HepG2 (cell line): ENCODE measurements around the gene CDX1. TPM values are rescaled to one million over a fixed set of nuclear protein-coding genes. Genes with fewer than 3 reads are reported as not detected.

Experiments
- ATAC-seq: fragments of 200-7000 bp; cut with Tn5 transposase; 3 replicates; pipeline ENCODE4 v1.9.1; 2020; ENCODE audit warnings: mild to moderate bottlenecking, moderate library complexity
- BruUV-seq: library from RNA; stranded (reverse); fragments of 400-500 nt; replicated peaks from 2 replicates; lab custom pipeline; 2021; lab: Mats Ljungman, UMichigan
- CTCF ChIA-PET: fragments of 300-600 bp; formaldehyde crosslinking; extraction: SDS; loops from one replicate; lab custom pipeline; 2021; ENCODE audit warnings: low total read pairs, inconsistent platforms, low intra/inter-chr PET ratio; lab: Yijun Ruan, JAX
- POLR2A ChIA-PET: fragments of 350-600 bp; sonication (Branson Sonifier 250); formaldehyde crosslinking; loops from one replicate; lab custom pipeline; 2020; ENCODE audit warnings: antibody characterized with exemption, inconsistent platforms; lab: Yijun Ruan, JAX
- DNase-seq: peaks from one replicate; pipeline ENCODE4 v3.0.0-alpha.2; 2015; ENCODE audit warnings: low spot score
- FAIRE-seq: peaks from 3 replicates; lab custom pipeline; 2011; peaks lifted over from hg19 to GRCh38; lab: Jason Lieb, UNC
- H2AFZ ChIP-seq: one replicate; pipeline ENCODE4 v1.6.1; 2011; ENCODE audit warnings: low read length, inconsistent platforms
- H3K27ac ChIP-seq: fragments of 300-600 bp; 3 replicates; pipeline ENCODE4 v1.8.0; 2011; ENCODE audit warnings: mixed run types, mild to moderate bottlenecking, mixed read lengths, low read length, inconsistent platforms; ENCODE audit not compliant: insufficient read depth; ENCODE audit errors: extremely low read length
- H3K27me3 ChIP-seq, 2 experiments: fragments of 200-600 bp in 1 of 2; 2 replicates in 1 of 2; 3 replicates in 1 of 2; pipeline versions ENCODE4 v1.6.0 to v1.8.0; 2011; ENCODE audit warnings: low read length in 2 of 2, mild to moderate bottlenecking in 2 of 2, moderate library complexity in 2 of 2, inconsistent platforms in 1 of 2; ENCODE audit not compliant: insufficient read depth in 2 of 2, control insufficient read depth in 1 of 2
- H3K36me3 ChIP-seq, 2 experiments: fragments of 200-600 bp in 1 of 2; replicated peaks in 1 of 2; 2 replicates in 1 of 2; 3 replicates in 1 of 2; pipeline versions ENCODE4 v1.5.1 to v1.8.0; 2011; ENCODE audit warnings: low read length in 2 of 2, inconsistent platforms in 1 of 2; ENCODE audit not compliant: insufficient read depth in 2 of 2, control insufficient read depth in 1 of 2
- H3K4me1 ChIP-seq: 2 replicates; pipeline ENCODE4 v1.5.1; 2012; ENCODE audit warnings: low read length, inconsistent platforms; ENCODE audit not compliant: insufficient read depth
- H3K4me2 ChIP-seq: 2 replicates; pipeline ENCODE4 v1.6.0; 2011; ENCODE audit warnings: low read depth, low read length, inconsistent platforms
- H3K4me3 ChIP-seq, 3 experiments: fragments of 200-600 bp in 1 of 3; sonication (generic), shearing (Covaris generic) in 1 of 3; replicated peaks in 1 of 3; 2 replicates each; pipeline ENCODE4 v1.5.1; 2011 to 2016; ENCODE audit warnings: low read length in 3 of 3, inconsistent platforms in 2 of 3, low read depth in 2 of 3, mild to moderate bottlenecking in 2 of 3, control low read depth in 1 of 3, mixed read lengths in 1 of 3; ENCODE audit not compliant: insufficient read depth in 1 of 3
- H3K79me2 ChIP-seq: one replicate; pipeline ENCODE4 v1.6.1; 2011; ENCODE audit warnings: low read length, inconsistent platforms; ENCODE audit not compliant: insufficient read depth
- H3K9ac ChIP-seq: 2 replicates; pipeline ENCODE4 v1.6.0; 2011; ENCODE audit warnings: mild to moderate bottlenecking, low read depth, low read length, inconsistent platforms; ENCODE audit not compliant: insufficient read depth
- H3K9me3 ChIP-seq: 2 replicates; pipeline ENCODE4 v1.5.1; 2012; ENCODE audit warnings: mild to moderate bottlenecking, low read length
- H4K20me1 ChIP-seq: 2 replicates; pipeline ENCODE4 v1.6.0; 2011; ENCODE audit warnings: inconsistent platforms, mild to moderate bottlenecking, low read length, moderate library complexity; ENCODE audit not compliant: insufficient read depth
- CHCHD3 ChIP-seq: sonication (generic); formaldehyde crosslinking; IDR thresholded peaks from 2 replicates; pipeline ENCODE4 v1.8.0; 2022; ENCODE audit warnings: mild to moderate bottlenecking, missing genetic modification reagents, moderate library complexity
- PLRG1 ChIP-seq: fragments of 450-650 bp; conservative IDR thresholded peaks from 2 replicates; pipeline ENCODE4 v1.6.1; 2016
- RBFOX2 ChIP-seq: fragments of 200-400 bp; formaldehyde crosslinking; IDR thresholded peaks from 2 replicates; pipeline ENCODE4 v1.6.1; 2017; ENCODE audit warnings: low read depth, mild to moderate bottlenecking, low read length
- SPEN ChIP-seq: sonication (generic); formaldehyde crosslinking; IDR thresholded peaks from 2 replicates; pipeline ENCODE4 v1.5.1; 2020; ENCODE audit warnings: low read depth, mild to moderate bottlenecking, missing genetic modification reagents
- ZFP62 ChIP-seq: sonication (generic); formaldehyde crosslinking; IDR thresholded peaks from 2 replicates; pipeline ENCODE4 v1.4.0; 2020; ENCODE audit warnings: missing genetic modification reagents
- ZIK1 ChIP-seq: sonication (generic); formaldehyde crosslinking; IDR thresholded peaks from 2 replicates; pipeline ENCODE4 v1.5.0; 2020; ENCODE audit warnings: mild to moderate bottlenecking, low read depth, missing genetic modification reagents, borderline replicate concordance
- ZNF263 ChIP-seq: sonication (generic); formaldehyde crosslinking; IDR thresholded peaks from 2 replicates; pipeline ENCODE4 v1.4.0; 2020; ENCODE audit warnings: missing genetic modification reagents
- ZNF652 ChIP-seq: IDR thresholded peaks from 2 replicates; pipeline ENCODE4 v1.6.1; 2016; ENCODE audit warnings: low read depth, borderline replicate concordance
- WGBS: methylation state at CpG from one replicate; pipeline ENCODE4 v1.1.6; 2017; ENCODE audit warnings: low lambda C conversion rate; 5-methylcytosine and 5-hydroxymethylcytosine counted together
- in situ Hi-C: cut with HindIII; loops from 2 replicates; pipeline ENCODE4 v1.10.0; 2017; ENCODE audit warnings: low pct_unique_long_range_greater_than_20kb; ENCODE audit not compliant: extremely low pct_ligation_motif_present
- intact Hi-C: fragments of 100-400 bp; cut with micrococcal nuclease; formaldehyde crosslinking; loops from one replicate; pipeline ENCODE4 v1.10.0; 2022; ENCODE audit not compliant: unreplicated experiment
- polyA plus RNA-seq, 8 experiments: library from polyadenylated mRNA; depleted of rRNA in 3 of 8; stranded (reverse) in 7 of 8; unstranded in 1 of 8; fragments of >200 nt; fragmentation: Illumina TruSeq in 4 of 8; extraction: Trizol in 4 of 8; gene quantifications; 2 replicates each; pipeline versions ENCODE4 v1.2.1 to v1.2.3, GENCODE V29; 2011 to 2016; ENCODE audit warnings: low read depth in 4 of 8, missing spikeins in 1 of 8, mixed read lengths in 1 of 8; ENCODE audit not compliant: insufficient read depth in 1 of 8
- total RNA-seq, 5 experiments: library from RNA; depleted of rRNA; stranded (reverse); fragments of >200 nt; fragmentation: Illumina TruSeq; extraction: Trizol; gene quantifications; 2 replicates each; pipeline ENCODE4 v1.2.3, GENCODE V29; 2016; ENCODE audit warnings: low read depth in 1 of 5
- TF ChIP-seq, protein P1 (sequence below): sonication (generic); formaldehyde crosslinking; IDR thresholded peaks from 2 replicates; pipeline ENCODE4 v1.4.0; 2020; ENCODE audit warnings: missing genetic modification reagents; ENCODE audit errors: not compliant biosample characterization
- TF ChIP-seq, protein P2 (sequence below): sonication (generic); formaldehyde crosslinking; IDR thresholded peaks from 2 replicates; pipeline ENCODE4 v1.5.0; 2020; ENCODE audit warnings: missing genetic modification reagents

The CDX1 gene
- total and polyA plus RNA-seq, 2 of the 13 experiments (the other 11 are each of a cell fraction or from before 2014, with no cell fraction given) = not detected

DNA sequence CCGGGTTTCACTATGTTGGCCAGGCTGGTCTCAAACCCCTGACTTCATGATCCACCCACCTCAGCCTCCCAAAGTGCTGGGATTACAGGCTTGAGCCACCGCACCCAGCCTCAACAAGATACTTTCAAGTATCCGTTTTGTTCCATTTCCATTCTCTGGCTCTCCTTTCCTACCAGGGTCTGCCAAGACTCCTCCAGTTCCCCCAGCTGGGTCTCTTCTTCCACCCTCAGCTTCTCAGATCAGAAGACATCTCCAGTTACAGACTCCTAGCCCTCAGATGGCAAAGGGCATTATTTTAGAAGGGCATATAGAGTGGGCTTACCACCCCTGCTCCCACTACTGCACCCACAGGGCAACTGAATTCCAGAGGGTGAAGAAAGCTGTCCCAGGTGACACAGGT lies 9.4 kb upstream of the CDX1 start (continued):
- TF ChIP-seq, protein P1, sequence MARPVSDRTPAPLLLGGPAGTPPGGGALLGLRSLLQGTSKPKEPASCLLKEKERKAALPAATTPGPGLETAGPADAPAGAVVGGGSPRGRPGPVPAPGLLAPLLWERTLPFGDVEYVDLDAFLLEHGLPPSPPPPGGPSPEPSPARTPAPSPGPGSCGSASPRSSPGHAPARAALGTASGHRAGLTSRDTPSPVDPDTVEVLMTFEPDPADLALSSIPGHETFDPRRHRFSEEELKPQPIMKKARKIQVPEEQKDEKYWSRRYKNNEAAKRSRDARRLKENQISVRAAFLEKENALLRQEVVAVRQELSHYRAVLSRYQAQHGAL (CRISPR knock-in tag) = no peak
- no peak for TF ChIP-seq ZNF263 (CRISPR knock-in tag)
- TF ChIP-seq, protein P2, sequence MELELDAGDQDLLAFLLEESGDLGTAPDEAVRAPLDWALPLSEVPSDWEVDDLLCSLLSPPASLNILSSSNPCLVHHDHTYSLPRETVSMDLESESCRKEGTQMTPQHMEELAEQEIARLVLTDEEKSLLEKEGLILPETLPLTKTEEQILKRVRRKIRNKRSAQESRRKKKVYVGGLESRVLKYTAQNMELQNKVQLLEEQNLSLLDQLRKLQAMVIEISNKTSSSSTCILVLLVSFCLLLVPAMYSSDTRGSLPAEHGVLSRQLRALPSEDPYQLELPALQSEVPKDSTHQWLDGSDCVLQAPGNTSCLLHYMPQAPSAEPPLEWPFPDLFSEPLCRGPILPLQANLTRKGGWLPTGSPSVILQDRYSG (CRISPR knock-in tag) = no peak
- no peak for TF ChIP-seq ZFP62 (CRISPR knock-in tag)

DNA sequence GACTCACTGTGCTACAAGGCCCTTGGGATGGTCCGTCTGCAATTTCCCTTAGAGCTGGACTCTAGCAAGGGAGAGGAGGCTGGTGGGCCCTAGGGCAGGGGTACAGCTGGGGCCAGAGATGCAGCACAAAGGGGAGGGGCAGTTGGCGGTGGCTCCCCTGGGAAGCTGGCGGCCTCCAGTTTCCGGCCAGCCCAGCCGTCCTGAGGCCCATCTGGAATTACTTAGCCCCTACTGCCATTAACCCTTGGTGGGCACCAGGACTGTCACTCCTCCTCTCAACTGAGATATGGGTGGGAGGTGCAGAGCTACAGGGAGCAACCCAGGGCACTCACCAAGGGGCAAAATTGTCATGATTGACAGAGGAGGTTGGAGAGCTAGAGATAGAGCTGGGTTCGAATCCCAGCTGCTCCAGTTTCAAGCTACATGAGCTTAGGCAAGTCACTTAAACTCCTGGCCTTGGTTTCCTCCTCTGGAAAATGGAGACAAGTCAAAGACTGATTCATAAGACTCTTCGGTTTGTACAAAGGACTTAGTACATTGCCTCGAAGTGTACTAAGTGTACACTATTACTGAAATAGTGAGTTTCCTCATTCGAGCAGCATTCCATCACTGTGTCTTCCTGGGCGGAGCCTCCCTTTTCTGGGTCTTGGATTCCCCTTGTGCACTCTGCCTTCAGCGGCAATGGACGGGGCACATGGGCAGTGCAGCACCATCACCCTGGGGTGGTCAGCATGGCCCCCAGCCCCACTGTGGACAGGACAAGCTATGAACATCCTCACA lies 8.2 kb upstream of the CDX1 start:
- H3K4me3 ChIP-seq = no peak overlapping the region
- no peak for FAIRE-seq
- WGBS = 32% methylated on average over 4 of the region's 12 CpGs
- DNase-seq = no peak
- H3K79me2 ChIP-seq = no peaks in the 10 kb centered on the region
- intact Hi-C loops = no loop called here
- H3K4me2 ChIP-seq = no peak overlapping the region
- no TSS peak for BruUV-seq
- in situ Hi-C loops = no loop called here
- H3K27ac ChIP-seq = no peak overlapping the region
- peaks cover 86% of the 10 kb centered on the region for H3K4me1 ChIP-seq
- H4K20me1 ChIP-seq = no peaks in the 10 kb centered on the region
- no peaks in the 10 kb centered on the region for H3K9me3 ChIP-seq
- no peak overlapping the region for H3K9ac ChIP-seq
- no peak for TF ChIP-seq ZIK1 (CRISPR knock-in tag)
- TF ChIP-seq ZNF652 (CRISPR knock-in tag) = peak; percentile 87
- TF ChIP-seq PLRG1 = no peak
- no peak for TF ChIP-seq CHCHD3
- TF ChIP-seq SPEN (CRISPR knock-in tag) = no peak
- TF ChIP-seq RBFOX2 = no peak
- peaks cover 2 to 18% of the 10 kb centered on the region in 2 experiments; a peak in 3 of 5 replicates for H3K27me3 ChIP-seq
- CTCF ChIA-PET = no interaction called here
- H3K36me3 ChIP-seq = no peaks in the 10 kb centered on the region
- no peak for ATAC-seq
- POLR2A ChIA-PET = interaction anchor here (2.0 to 2.7 kb wide), 2 partner anchors 15 to 20 kb away, joined by 7 to 12 read pairs; no protein-coding TSS in a partner anchor
- H2AFZ ChIP-seq = no peak overlapping the region
